NCI-H345 treated with DMSO at 0.1 percent for 48 hours (cell line): ENCODE data around the gene M1AP.
A peak's percentile ranks its signal among the peaks of the same experiment; 100 is the strongest.

Experiments
- DNase-seq: peaks from one replicate; lab custom pipeline; 2025; ENCODE audit not compliant: unreplicated experiment; lab: John Stamatoyannopoulos, UW

Gene M1AP

GRCh38 chr2:74599676-74600075 is 48.5 kb downstream of the M1AP start:
- DNase-seq: no peak

GRCh38 chr2:74597410-74597809 is 50.7 kb downstream of the M1AP start:
- no peak for DNase-seq

- DNase-seq: no peak
These were observed 51.5 kb downstream of the M1AP start for GRCh38 chr2:74596584-74596983.

- DNase-seq: no peak
These were observed 54.0 kb downstream of the M1AP start for GRCh38 chr2:74593826-74594772.

- no peak for DNase-seq
These were observed 59.5 kb downstream of the M1AP start for GRCh38 chr2:74588664-74589063.

- peak; percentile 29 for DNase-seq
These were observed 60.4 kb downstream of the M1AP start for GRCh38 chr2:74587664-74588277.

GRCh38 chr2:74585406-74586185 is 62.5 kb downstream of the M1AP start:
- no peak for DNase-seq

GRCh38 chr2:74584088-74584645 is 64.0 kb downstream of the M1AP start:
- no peak for DNase-seq

GRCh38 chr2:74583504-74583903 is 64.6 kb downstream of the M1AP start:
- no peak for DNase-seq

- DNase-seq: no peak
These were observed 65.9 kb downstream of the M1AP start for GRCh38 chr2:74582184-74582583.

GRCh38 chr2:74581463-74581862 is 66.7 kb downstream of the M1AP start:
- no peak for DNase-seq

- DNase-seq: no peak
These were observed 69.7 kb downstream of the M1AP start for GRCh38 chr2:74578408-74578807.

- no peak for DNase-seq
These were observed 70.7 kb downstream of the M1AP start for GRCh38 chr2:74577448-74577847.

GRCh38 chr2:74576863-74577229 is 71.3 kb downstream of the M1AP start:
- DNase-seq: no peak

- no peak for DNase-seq
These were observed 71.8 kb downstream of the M1AP start for GRCh38 chr2:74576211-74576862.

- DNase-seq: no peak
These were observed 72.8 kb downstream of the M1AP start for GRCh38 chr2:74575320-74575719.

- DNase-seq: no peak
These were observed 74.2 kb downstream of the M1AP start for GRCh38 chr2:74573747-74574562.

GRCh38 chr2:74572178-74572925 is 75.8 kb downstream of the M1AP start:
- DNase-seq: no peak

GRCh38 chr2:74571058-74571457 is 77.1 kb downstream of the M1AP start:
- no peak for DNase-seq
